Measurements from ENCODE around the gene GTPBP1. TPM values are rescaled to one million over a fixed set of nuclear protein-coding genes. Genes with fewer than 3 reads are reported as not detected.

GTPBP1 gene
- 10 to 100 TPM; 98.6 TPM for total RNA-seq

GRCh38 chr22:38705235-38706100 is at the start of gene GTPBP1:
Gene GTPBP1, plus strand, starts transcription at chr22:38705944. Its CDS starts 12 bp downstream, at chr22:38705956.
- POLR2A ChIA-PET = interaction anchor here (0.6 to 3.6 kb wide), 15 partner anchors 8 to 614 kb away, joined by 3 to 26 read pairs (median 3); partner anchors contain the start of genes RPL3 and TOMM22
- Mint-ChIP-seq H3K4me1 (peaks cover 43% of the 10 kb centered on the region), H3K36me3 (peaks cover 21% of the 10 kb centered on the region), H3K4me3 (peak within 1 kb of the TSS; percentile 94), H3K27me3 (no peaks in the 10 kb centered on the region), H3K27ac (peak within 1 kb of the TSS; percentile 95), H3K9me3 (no peaks in the 10 kb centered on the region)
- peak; percentile 85 for DNase-seq
- peak; percentile 83 for ATAC-seq (ENCODE audit: low read depth)

GRCh38 chr22:38656256-38657044 is 49.3 kb upstream of the GTPBP1 start, which contains the start of the genes CBY1 and FAM227A:
Gene CBY1, plus strand, starts transcription at chr22:38656638. Its CDS starts 11,417 bp downstream, at chr22:38668055.
Gene FAM227A, minus strand, starts transcription at chr22:38656392. Its CDS starts 6,224 bp downstream, at chr22:38650168.
- Mint-ChIP-seq H3K27me3 (no peaks in the 10 kb centered on the region), H3K4me3 (peak within 1 kb of the TSS; percentile 92), H3K36me3 (peaks cover 1% of the 10 kb centered on the region), H3K9me3 (no peaks in the 10 kb centered on the region), H3K4me1 (peaks cover 9% of the 10 kb centered on the region), H3K27ac (peak within 1 kb of the TSS; percentile 93)
- POLR2A ChIA-PET = interaction anchor here (0.7 to 1.2 kb wide), 4 partner anchors 10 to 86 kb away, joined by 3 to 5 read pairs (median 4); partner anchors contain the start of gene TOMM22
- ATAC-seq (ENCODE audit: low read depth) (peak; percentile 81), DNase-seq (peak; percentile 92)

GRCh38 chr22:38657045-38657909 is 48.5 kb upstream of the GTPBP1 start:
- Mint-ChIP-seq H3K27ac (peak overlapping the region; percentile 93), H3K4me1 (peaks cover 9% of the 10 kb centered on the region), H3K4me3 (peak overlapping the region; percentile 92), H3K27me3 (no peaks in the 10 kb centered on the region), H3K9me3 (no peaks in the 10 kb centered on the region), H3K36me3 (peaks cover 3% of the 10 kb centered on the region)
- POLR2A ChIA-PET = interaction anchor here (0.8 to 1.2 kb wide), 3 partner anchors 9 to 87 kb away, joined by 3 to 5 read pairs (median 5); partner anchors contain the start of gene TOMM22
- ATAC-seq (ENCODE audit: low read depth) (peak; percentile 46), DNase-seq (peak; percentile 55)

GRCh38 chr22:38674888-38675287 is 30.9 kb upstream of the GTPBP1 start:
- POLR2A ChIA-PET = no interaction called here
- no peak for DNase-seq
- no peaks in the 10 kb centered on the region for H3K4me1 Mint-ChIP-seq
- H3K27ac Mint-ChIP-seq = no peak overlapping the region
- H3K27me3 Mint-ChIP-seq = no peaks in the 10 kb centered on the region
- no peak for ATAC-seq (ENCODE audit: low read depth)
- H3K9me3 Mint-ChIP-seq = peaks cover 2% of the 10 kb centered on the region
- no peak overlapping the region for H3K4me3 Mint-ChIP-seq
- H3K36me3 Mint-ChIP-seq = peaks cover 14% of the 10 kb centered on the region

GRCh38 chr22:38675833-38676232 is 29.9 kb upstream of the GTPBP1 start:
- no peak overlapping the region for H3K4me3 Mint-ChIP-seq
- POLR2A ChIA-PET = no interaction called here
- H3K27me3 Mint-ChIP-seq = no peaks in the 10 kb centered on the region
- H3K36me3 Mint-ChIP-seq = peaks cover 10% of the 10 kb centered on the region
- H3K27ac Mint-ChIP-seq = no peak overlapping the region
- peaks cover 2% of the 10 kb centered on the region for H3K9me3 Mint-ChIP-seq
- DNase-seq (no peak), ATAC-seq (ENCODE audit: low read depth) (no peak)
- peaks cover 3% of the 10 kb centered on the region for H3K4me1 Mint-ChIP-seq

GRCh38 chr22:38681582-38682335 is 24.0 kb upstream of the GTPBP1 start, which contains the start of gene TOMM22:
Gene TOMM22, plus strand, starts transcription at chr22:38681957. Its CDS starts 22 bp downstream, at chr22:38681979.
- POLR2A ChIA-PET = interaction anchor here (0.7 to 2.9 kb wide), 16 partner anchors 8 to 1024 kb away, joined by 3 to 33 read pairs (median 5); partner anchors contain the start of genes ANKRD54, C22orf23, CBY1 and DMC1
- H3K4me3 Mint-ChIP-seq = peak within 1 kb of the TSS; percentile 100
- peak; percentile 96 for ATAC-seq (ENCODE audit: low read depth)
- no peaks in the 10 kb centered on the region for H3K27me3 Mint-ChIP-seq
- no peaks in the 10 kb centered on the region for H3K9me3 Mint-ChIP-seq
- peak within 1 kb of the TSS; percentile 98 for H3K27ac Mint-ChIP-seq
- H3K4me1 Mint-ChIP-seq = peaks cover 20% of the 10 kb centered on the region
- peaks cover 14% of the 10 kb centered on the region for H3K36me3 Mint-ChIP-seq
- peak; percentile 87 for DNase-seq

GRCh38 chr22:38684895-38685294 is 20.8 kb upstream of the GTPBP1 start:
- Mint-ChIP-seq H3K27ac (no peak overlapping the region), H3K4me1 (peaks cover 20% of the 10 kb centered on the region), H3K36me3 (peaks cover 25% of the 10 kb centered on the region), H3K4me3 (no peak overlapping the region), H3K27me3 (no peaks in the 10 kb centered on the region), H3K9me3 (no peaks in the 10 kb centered on the region)
- ATAC-seq (ENCODE audit: low read depth) = no peak
- no peak for DNase-seq
- POLR2A ChIA-PET = no interaction called here

GRCh38 chr22:38685761-38686160 is 20.0 kb upstream of the GTPBP1 start:
- H3K36me3 Mint-ChIP-seq = peaks cover 25% of the 10 kb centered on the region
- no peak overlapping the region for H3K27ac Mint-ChIP-seq
- no peaks in the 10 kb centered on the region for H3K9me3 Mint-ChIP-seq
- ATAC-seq (ENCODE audit: low read depth) (no peak), DNase-seq (no peak)
- H3K4me3 Mint-ChIP-seq = no peak overlapping the region
- POLR2A ChIA-PET = no interaction called here
- no peaks in the 10 kb centered on the region for H3K27me3 Mint-ChIP-seq
- peaks cover 18% of the 10 kb centered on the region for H3K4me1 Mint-ChIP-seq

- H3K9me3 Mint-ChIP-seq = no peaks in the 10 kb centered on the region
- ATAC-seq (ENCODE audit: low read depth) (no peak), DNase-seq (no peak)
- no peak overlapping the region for H3K27ac Mint-ChIP-seq
- H3K36me3 Mint-ChIP-seq = peaks cover 23% of the 10 kb centered on the region
- no peak overlapping the region for H3K4me3 Mint-ChIP-seq
- POLR2A ChIA-PET = interaction anchor here (0.6 to 1.9 kb wide), 2 partner anchors 9 to 71 kb away, joined by 3 to 5 read pairs; no protein-coding TSS in a partner anchor
- H3K27me3 Mint-ChIP-seq = no peaks in the 10 kb centered on the region
- peaks cover 14% of the 10 kb centered on the region for H3K4me1 Mint-ChIP-seq
These were observed 16.1 kb upstream of the GTPBP1 start for GRCh38 chr22:38689651-38690050.

- H3K4me3 Mint-ChIP-seq = no peak overlapping the region
- DNase-seq = no peak
- no peak for ATAC-seq (ENCODE audit: low read depth)
- POLR2A ChIA-PET = interaction anchor here (4.1 kb wide), 1 partner anchor 12 kb away, joined by 13 read pairs; the partner anchor contains the start of gene TOMM22
- H3K9me3 Mint-ChIP-seq = no peaks in the 10 kb centered on the region
- peaks cover 31% of the 10 kb centered on the region for H3K36me3 Mint-ChIP-seq
- peaks cover 46% of the 10 kb centered on the region for H3K4me1 Mint-ChIP-seq
- H3K27ac Mint-ChIP-seq = no peak overlapping the region
- H3K27me3 Mint-ChIP-seq = no peaks in the 10 kb centered on the region
These were observed 11.7 kb upstream of the GTPBP1 start for GRCh38 chr22:38694049-38694448.

GRCh38 chr22:38694940-38695339 is 10.8 kb upstream of the GTPBP1 start:
- H3K27ac Mint-ChIP-seq = peak overlapping the region; percentile 60
- peaks cover 51% of the 10 kb centered on the region for H3K4me1 Mint-ChIP-seq
- POLR2A ChIA-PET = interaction anchor here (0.5 to 4.1 kb wide), 4 partner anchors 9 to 13 kb away, joined by 3 to 13 read pairs (median 4); partner anchors contain the start of genes GTPBP1 and TOMM22
- DNase-seq = no peak
- peaks cover 30% of the 10 kb centered on the region for H3K36me3 Mint-ChIP-seq
- H3K27me3 Mint-ChIP-seq = no peaks in the 10 kb centered on the region
- H3K9me3 Mint-ChIP-seq = no peaks in the 10 kb centered on the region
- H3K4me3 Mint-ChIP-seq = no peak overlapping the region
- ATAC-seq (ENCODE audit: low read depth) = no peak
